Heart right ventricle (tissue), 16 donors: ENCODE data around the gene ATRN. TPM values are rescaled to one million over a fixed set of nuclear protein-coding genes. Genes with fewer than 3 reads are reported as not detected.

Experiments
- ATAC-seq, 8 donors: fragments of 200-7000 bp; cut with Tn5 transposase; one replicate each; pipeline ENCODE4 v1.9.1; 2020; ENCODE audit warnings: mild to moderate bottlenecking in 8 of 8, moderate library complexity in 8 of 8, moderate number of reproducible peaks in 1 of 8
- DNase-seq, 2 donors: peaks; one replicate each; pipeline ENCODE4 v3.0.0-alpha.2; 2020
- H3K27ac ChIP-seq, 10 donors: fragments of 200-600 bp; sonication (generic) in 2 of 10; one replicate each; pipeline versions ENCODE4 v1.5.0 to v1.8.0; 2020 to 2022; ENCODE audit warnings: mild to moderate bottlenecking in 3 of 10
- H3K27me3 ChIP-seq, 7 donors: fragments of 200-600 bp; one replicate each; pipeline ENCODE4 v1.8.0; 2021 to 2022; ENCODE audit warnings: mild to moderate bottlenecking in 2 of 7
- H3K36me3 ChIP-seq, 9 donors: fragments of 200-600 bp; sonication (generic) in 1 of 9; one replicate each; pipeline versions ENCODE4 v1.5.0 to v1.8.0; 2020 to 2022; ENCODE audit warnings: mild to moderate bottlenecking in 2 of 9
- H3K4me1 ChIP-seq, 9 donors: fragments of 200-600 bp; sonication (generic) in 1 of 9; one replicate each; pipeline versions ENCODE4 v1.5.0 to v1.8.0; 2020 to 2022; ENCODE audit warnings: mild to moderate bottlenecking in 4 of 9
- H3K4me3 ChIP-seq, 10 donors: fragments of 200-600 bp; sonication (generic) in 2 of 10; one replicate each; pipeline versions ENCODE4 v1.5.0 to v1.8.0; 2020 to 2022; ENCODE audit warnings: mild to moderate bottlenecking in 7 of 10, moderate library complexity in 2 of 10
- H3K9me3 ChIP-seq, 11 donors: fragments of 200-600 bp in 10 of 11; sonication (generic) in 2 of 11; one replicate each; pipeline versions ENCODE4 v1.5.0 to v1.8.0; 2013 to 2022; ENCODE audit warnings: mild to moderate bottlenecking in 2 of 11, control low read depth in 1 of 11, moderate library complexity in 1 of 11
- whole genome bisulfite sequencing, 2 donors: extraction: QIAGEN DNeasy Blood & Tissue Kit; methylation state at CpG; one replicate each; pipeline ENCODE4 v1.1.7; 2013; ENCODE audit warnings: inconsistent platforms in 1 of 2; 5-methylcytosine and 5-hydroxymethylcytosine counted together
- intact Hi-C, 10 donors: fragments of 100-400 bp; cut with DNase I; formaldehyde crosslinking; loops; one replicate each; pipeline versions ENCODE4 v1.11.1 to v1.14.2; 2022
- polyA plus RNA-seq, 2 donors: library from polyadenylated mRNA; stranded (reverse); fragments of 200-250 nt; gene quantifications; one replicate each; pipeline ENCODE4 v1.2.3, GENCODE V29; 2013
- total RNA-seq, 10 donors: library from RNA; stranded (reverse); fragmentation: NEBNext Ultra II Directional in 3 of 10; extraction: Animal tissue kit (Norgen Biotek cat#: 25700) in 3 of 10; gene quantifications; one replicate each; pipeline versions ENCODE4 v1.2.1 to v1.2.4, GENCODE V29; 2021 to 2023
- TF ChIP-seq, protein P1 (sequence below), 9 donors: fragments of 200-600 bp; sonication (generic) in 2 of 9; IDR thresholded peaks; one replicate each; pipeline versions ENCODE4 v1.5.0 to v1.8.0; 2021 to 2022; ENCODE audit warnings: antibody characterized with exemption in 9 of 9, mild to moderate bottlenecking in 5 of 9, moderate library complexity in 1 of 9
- donor health status: Arrhythmogenic right ventricular cardiomyopathy.
- donor health status: ischemic (EF 13 %, LVEDD 7.1; RV severe dilation, severe dysfunction).
- donor health status: healthy with polysubstance abuse.
- donor health status: DM: no; HTN: yes; CAD: no.
- donor health status: DM: no; HTN: no; CAD: no.
- donor health status: ischemic (EF 25% LVEDD 6.9; RV normal size, moderate dysfunction).
- donor health status: ischemic (EF 25% LVEDD 5.7; RV mildly dilated, moderate dysfunction).
- donor health status: healthy.
- donor health status: DM: yes; HTN: yes; CAD: no.
- donor health status: Ischemic cardiomyopathy.
- donor health status: ischemic (EF 35%, LVEDD 5.7; RV mildly dilated, moderate dysfunction).
- donor health status: nonischemic (EF 11% LVEDD 7.7; RV severe dilation, severe dysfunction).
- donor health status: DM: yes; HTN: yes; CAD: no.
- donor health status: PGD.
- donor health status: ischemic (EF 29% LVEDD 5.4; RV normal size, mild dysfunction).
- donor health status: nonischemic (EF 23%, LVEDD 6.1; RV moderate dilation, normal function).

The ATRN gene
- total and polyA plus RNA-seq, 12 donors, result 4.6 to 44.0 (median 37.8) TPM

DNA sequence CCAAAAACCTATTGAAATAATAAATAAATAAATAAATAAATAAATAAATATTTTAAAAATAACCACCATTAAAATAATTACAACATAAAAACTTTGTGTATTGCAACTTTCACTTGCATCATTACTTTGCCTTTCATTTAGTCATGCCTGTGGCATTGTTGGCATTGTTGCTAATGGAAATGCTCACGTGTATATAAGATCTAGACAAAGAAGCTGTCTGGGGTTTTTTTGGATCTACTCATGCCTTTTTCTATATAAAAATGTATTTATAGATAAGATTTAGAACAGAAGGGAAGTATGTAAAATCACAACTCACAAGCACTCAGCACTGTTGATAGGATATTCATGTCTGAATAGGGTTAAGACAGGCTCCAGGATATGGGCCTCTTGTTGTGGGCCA lies 164.5 kb downstream of the ATRN start:
- TF ChIP-seq, protein P1, sequence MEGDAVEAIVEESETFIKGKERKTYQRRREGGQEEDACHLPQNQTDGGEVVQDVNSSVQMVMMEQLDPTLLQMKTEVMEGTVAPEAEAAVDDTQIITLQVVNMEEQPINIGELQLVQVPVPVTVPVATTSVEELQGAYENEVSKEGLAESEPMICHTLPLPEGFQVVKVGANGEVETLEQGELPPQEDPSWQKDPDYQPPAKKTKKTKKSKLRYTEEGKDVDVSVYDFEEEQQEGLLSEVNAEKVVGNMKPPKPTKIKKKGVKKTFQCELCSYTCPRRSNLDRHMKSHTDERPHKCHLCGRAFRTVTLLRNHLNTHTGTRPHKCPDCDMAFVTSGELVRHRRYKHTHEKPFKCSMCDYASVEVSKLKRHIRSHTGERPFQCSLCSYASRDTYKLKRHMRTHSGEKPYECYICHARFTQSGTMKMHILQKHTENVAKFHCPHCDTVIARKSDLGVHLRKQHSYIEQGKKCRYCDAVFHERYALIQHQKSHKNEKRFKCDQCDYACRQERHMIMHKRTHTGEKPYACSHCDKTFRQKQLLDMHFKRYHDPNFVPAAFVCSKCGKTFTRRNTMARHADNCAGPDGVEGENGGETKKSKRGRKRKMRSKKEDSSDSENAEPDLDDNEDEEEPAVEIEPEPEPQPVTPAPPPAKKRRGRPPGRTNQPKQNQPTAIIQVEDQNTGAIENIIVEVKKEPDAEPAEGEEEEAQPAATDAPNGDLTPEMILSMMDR (IDR thresholded peaks at IDR 0.05), result no peak
- Histone ChIP-seq H3K27ac (no peak overlapping the region), H3K27me3 (no peaks in the 10 kb centered on the region), H3K9me3 (no peaks in the 10 kb centered on the region), H3K36me3 (peaks cover 0 to 46% (median 6%) of the 10 kb centered on the region in 9 donors), H3K4me3 (no peak overlapping the region), H3K4me1 (no peaks in the 10 kb centered on the region)
- intact Hi-C loops, result no loop called here
- 94 to 99% methylated on average over 1 of the region's 1 CpG for WGBS, 2 donors
- DNase-seq (no peak), ATAC-seq (no peak)

DNA sequence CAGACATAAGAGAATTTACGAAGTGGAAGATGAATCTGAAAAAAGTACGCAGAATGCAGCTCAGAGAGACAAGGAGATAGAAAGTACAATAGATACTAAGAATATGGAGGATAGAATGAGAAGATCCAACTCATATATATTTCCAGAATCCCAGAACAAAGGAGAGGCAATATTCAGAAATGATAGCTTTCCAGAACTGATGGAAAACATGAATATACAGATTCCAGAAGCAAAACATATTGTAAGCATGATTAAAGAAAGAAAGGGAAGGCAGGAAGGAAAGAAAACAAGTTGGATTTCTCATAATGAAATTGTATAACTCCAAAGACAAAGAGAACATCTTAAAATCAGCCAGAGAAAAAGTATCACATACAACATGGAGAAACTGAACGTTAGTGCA lies 169.4 kb downstream of the ATRN start:
- intact Hi-C loops, result no loop called here
- H3K4me1 ChIP-seq, result no peaks in the 10 kb centered on the region
- 80 to 98% methylated on average over 3 of the region's 3 CpGs for WGBS, 2 donors
- no peaks in the 10 kb centered on the region for H3K27me3 ChIP-seq
- H3K9me3 ChIP-seq, result no peaks in the 10 kb centered on the region
- no peak overlapping the region for H3K27ac ChIP-seq
- TF ChIP-seq, protein P1 (IDR thresholded peaks at IDR 0.05), result no peak
- DNase-seq (no peak), ATAC-seq (no peak)
- H3K4me3 ChIP-seq, result no peak overlapping the region
- H3K36me3 ChIP-seq, result peaks cover 0 to 76% (median 9%) of the 10 kb centered on the region in 9 donors

GRCh38 chr20:3645309-3646066 lies 174.7 kb downstream of the ATRN start:
- peaks cover 0 to 98% (median 30%) of the 10 kb centered on the region in 9 donors for H3K36me3 ChIP-seq
- TF ChIP-seq, protein P1 (IDR thresholded peaks at IDR 0.05), result no peak
- DNase-seq, result no peak
- intact Hi-C loops, result no loop called here
- H3K4me1 ChIP-seq, result no peaks in the 10 kb centered on the region
- WGBS, 2 donors, result 92 to 95% methylated on average over 20 of the region's 20 CpGs
- H3K4me3 ChIP-seq, result no peak overlapping the region
- no peaks in the 10 kb centered on the region for H3K27me3 ChIP-seq
- no peak overlapping the region for H3K27ac ChIP-seq
- no peaks in the 10 kb centered on the region for H3K9me3 ChIP-seq
- peak in 1 of 8 donors; percentile 34 for ATAC-seq

GRCh38 chr20:3646067-3646440 lies 175.2 kb downstream of the ATRN start:
- TF ChIP-seq, protein P1 (IDR thresholded peaks at IDR 0.05), result no peak
- intact Hi-C loops, result no loop called here
- Histone ChIP-seq H3K9me3 (no peaks in the 10 kb centered on the region), H3K27me3 (no peaks in the 10 kb centered on the region), H3K4me1 (no peaks in the 10 kb centered on the region), H3K36me3 (peaks cover 0 to 95% (median 30%) of the 10 kb centered on the region in 9 donors), H3K27ac (no peak overlapping the region), H3K4me3 (no peak overlapping the region)
- no peak for ATAC-seq
- 73 to 93% methylated on average over 5 of the region's 5 CpGs for WGBS, 2 donors
- no peak for DNase-seq
